NB4 (cell line): Measurements from ENCODE around the gene ZNF775.

Experiments used
- DNase-seq: peaks from one replicate; pipeline ENCODE4 v3.0.0; 2010; ENCODE audit warnings: low read depth
- H3K4me3 ChIP-seq: one replicate; pipeline ENCODE4 v1.5.1; 2011; ENCODE audit warnings: mild to moderate bottlenecking, low read depth, low read length, moderate library complexity
- CTCF ChIP-seq: IDR thresholded peaks from one replicate; pipeline ENCODE4 v1.5.1; 2012; ENCODE audit warnings: low read depth, low read length
- MAX ChIP-seq: IDR thresholded peaks from 2 replicates; pipeline ENCODE4 v1.6.1; 2011; ENCODE audit warnings: low read depth, low read length
- MYC ChIP-seq: IDR thresholded peaks from 2 replicates; pipeline ENCODE4 v1.6.1; 2011; ENCODE audit warnings: low read depth, low read length
- POLR2A ChIP-seq: IDR thresholded peaks from 2 replicates; pipeline ENCODE4 v1.6.1; 2011; ENCODE audit warnings: mild to moderate bottlenecking; ENCODE audit not compliant: insufficient read length; ENCODE audit errors: extremely low read depth

Gene ZNF775

GRCh38 chr7:150339409-150339809 is 39.7 kb upstream of the ZNF775 start:
- no peak for TF ChIP-seq CTCF
- TF ChIP-seq MAX, result no peak
- no peak for TF ChIP-seq MYC
- no peak for TF ChIP-seq POLR2A
- peak; percentile 40 for DNase-seq
- no peak overlapping the region for H3K4me3 ChIP-seq

- no peak for TF ChIP-seq CTCF
- no peak for TF ChIP-seq POLR2A
- no peak for TF ChIP-seq MAX
- TF ChIP-seq MYC, result no peak
- no peak overlapping the region for H3K4me3 ChIP-seq
- peak; percentile 49 for DNase-seq
Measured at GRCh38 chr7:150340024-150340749, 38.9 kb upstream of the ZNF775 start.

- no peak for TF ChIP-seq CTCF
- no peak for TF ChIP-seq MAX
- TF ChIP-seq POLR2A, result no peak
- no peak for TF ChIP-seq MYC
- no peak for DNase-seq
- no peak overlapping the region for H3K4me3 ChIP-seq
Measured at GRCh38 chr7:150340875-150341262, 38.3 kb upstream of the ZNF775 start.

GRCh38 chr7:150341263-150342120 is 37.6 kb upstream of the ZNF775 start, which contains the start of gene RARRES2:
RARRES2 (minus strand) TSS chr7:150341629; CDS start chr7:150340609, 1,020 bp downstream.
- no peak within 1 kb of the TSS for H3K4me3 ChIP-seq
- TF ChIP-seq CTCF, result no peak
- no peak for TF ChIP-seq MYC
- no peak for TF ChIP-seq POLR2A
- no peak for TF ChIP-seq MAX
- DNase-seq, result no peak

GRCh38 chr7:150342121-150342408 is 37.1 kb upstream of the ZNF775 start:
- DNase-seq, result no peak
- no peak overlapping the region for H3K4me3 ChIP-seq
- TF ChIP-seq CTCF (no peak), MYC (no peak), POLR2A (no peak), MAX (no peak)
